K562 (cell line): ENCODE data around the gene MOB3C. TPM values are rescaled to one million over a fixed set of nuclear protein-coding genes. Genes with fewer than 3 reads are reported as not detected.

Source experiments
- ATF7 ChIP-seq: fragments of 450-650 bp; IDR thresholded peaks from 2 replicates; pipeline ENCODE4 v1.7.1; 2014; ENCODE audit warnings: mild to moderate bottlenecking, moderate library complexity
- BRCA1 ChIP-seq, 2 experiments: fragments of 450-650 bp in 1 of 2; sonication (generic) in 1 of 2; formaldehyde crosslinking in 1 of 2; IDR thresholded peaks; 2 replicates each; pipeline versions ENCODE4 v1.5.0 to v1.6.1; 2017 to 2020; ENCODE audit warnings: mild to moderate bottlenecking in 1 of 2, missing genetic modification reagents in 1 of 2
- CBX2 ChIP-seq: fragments of 200-600 bp; sonication (generic); IDR thresholded peaks from one replicate; pipeline ENCODE4 v1.6.1; 2012; ENCODE audit warnings: mild to moderate bottlenecking, low read length, inconsistent platforms; ENCODE audit not compliant: insufficient read depth, poor library complexity, severe bottlenecking
- CTBP1 ChIP-seq: fragments of 450-650 bp; IDR thresholded peaks from 2 replicates; pipeline ENCODE4 v1.6.1; 2016; ENCODE audit warnings: borderline replicate concordance
- CXXC5 ChIP-seq: fragments of 250-450 bp; sonication (Bioruptor Pico); IDR thresholded peaks from 2 replicates; pipeline ENCODE4 v1.8.0; 2022; ENCODE audit warnings: inconsistent platforms, mild to moderate bottlenecking, moderate library complexity
- ESRRA ChIP-seq: fragments of 450-650 bp; IDR thresholded peaks from 2 replicates; pipeline ENCODE4 v1.6.1; 2014; ENCODE audit warnings: low read depth, mild to moderate bottlenecking, moderate library complexity, borderline replicate concordance
- FIP1L1 ChIP-seq: fragments of 200-400 bp; formaldehyde crosslinking; IDR thresholded peaks from 2 replicates; pipeline ENCODE4 v1.6.1; 2018; ENCODE audit warnings: mild to moderate bottlenecking, low read depth, low read length; ENCODE audit not compliant: poor library complexity, severe bottlenecking
- FOXK2 ChIP-seq, 2 experiments: fragments of 450-650 bp; IDR thresholded peaks in 1 of 2; conservative IDR thresholded peaks in 1 of 2; 2 replicates each; pipeline ENCODE4 v1.6.1; 2016; ENCODE audit warnings: low read depth in 2 of 2, mild to moderate bottlenecking in 1 of 2
- FOXP1 ChIP-seq: sonication (generic); formaldehyde crosslinking; IDR thresholded peaks from 2 replicates; pipeline ENCODE4 v1.8.0; 2022; ENCODE audit warnings: mild to moderate bottlenecking, missing genetic modification reagents
- GATA2 ChIP-seq: sonication (generic); formaldehyde crosslinking; IDR thresholded peaks from 2 replicates; pipeline ENCODE4 v1.4.0; 2020; ENCODE audit warnings: mild to moderate bottlenecking, missing genetic modification reagents
- HNRNPH1 ChIP-seq: fragments of 200-400 bp; formaldehyde crosslinking; optimal IDR thresholded peaks from 2 replicates; pipeline ENCODE3; 2017; ENCODE audit warnings: low read depth, mild to moderate bottlenecking, low read length, moderate library complexity
- IRF9 ChIP-seq: fragments of 450-650 bp; IDR thresholded peaks from 2 replicates; pipeline ENCODE4 v1.6.1; 2016; ENCODE audit warnings: missing biosample characterization, missing genetic modification characterization
- KAT2B ChIP-seq: IDR thresholded peaks from one replicate; pipeline ENCODE4 v1.6.1; 2012; ENCODE audit warnings: low read depth, mild to moderate bottlenecking, control low read depth, inconsistent platforms, low read length, moderate library complexity
- MCM2 ChIP-seq: fragments of 450-650 bp; IDR thresholded peaks from 2 replicates; pipeline ENCODE4 v1.6.1; 2017; ENCODE audit warnings: low read depth, mild to moderate bottlenecking
- MECOM ChIP-seq: fragments of 250-450 bp; sonication (Bioruptor Pico); IDR thresholded peaks from 2 replicates; pipeline ENCODE4 v1.8.0; 2022; ENCODE audit warnings: inconsistent platforms
- NUFIP1 ChIP-seq: fragments of 450-650 bp; IDR thresholded peaks from 2 replicates; pipeline ENCODE4 v1.6.1; 2018; ENCODE audit not compliant: partially characterized antibody
- SNIP1 ChIP-seq: fragments of 450-650 bp; IDR thresholded peaks from 2 replicates; pipeline ENCODE4 v1.7.1; 2017; ENCODE audit warnings: low read depth, mild to moderate bottlenecking
- SRSF7 ChIP-seq: fragments of 200-400 bp; formaldehyde crosslinking; optimal IDR thresholded peaks from 2 replicates; pipeline ENCODE3; 2017; ENCODE audit warnings: mild to moderate bottlenecking, low read depth, low read length
- TBL1XR1 ChIP-seq, 2 experiments: IDR thresholded peaks; 2 replicates each; pipeline ENCODE4 v1.6.1; 2012; ENCODE audit warnings: improper control_type of control experiment in 2 of 2, low read length in 2 of 2, mild to moderate bottlenecking in 1 of 2
- TCF7L2 ChIP-seq: fragments of 150-350 bp; IDR thresholded peaks from 2 replicates; pipeline ENCODE4 v1.6.1; 2016; ENCODE audit warnings: low read depth, mild to moderate bottlenecking, low read length, moderate library complexity
- THRAP3 ChIP-seq: fragments of 450-650 bp; IDR thresholded peaks from 2 replicates; pipeline ENCODE4 v1.6.1; 2016; ENCODE audit warnings: mild to moderate bottlenecking, inconsistent platforms, borderline replicate concordance
- USF1 ChIP-seq: sonication (generic); formaldehyde crosslinking; IDR thresholded peaks from 2 replicates; pipeline ENCODE4 v1.9.0; 2022; ENCODE audit warnings: mild to moderate bottlenecking, missing genetic modification reagents
- ZKSCAN1 ChIP-seq: fragments of 150-350 bp; IDR thresholded peaks from 2 replicates; pipeline ENCODE4 v1.6.1; 2016; ENCODE audit warnings: low read depth, low read length
- ZNF239 ChIP-seq: fragments of 250-450 bp; sonication (Bioruptor Pico); IDR thresholded peaks from 2 replicates; pipeline ENCODE4 v1.4.0; 2020; ENCODE audit warnings: mild to moderate bottlenecking
- ZNF316 ChIP-seq: fragments of 450-650 bp; IDR thresholded peaks from 2 replicates; pipeline ENCODE4 v1.6.1; 2016
- ZZZ3 ChIP-seq: fragments of 450-650 bp; IDR thresholded peaks from 2 replicates; pipeline ENCODE4 v1.6.1; 2016; ENCODE audit warnings: antibody characterized with exemption, mild to moderate bottlenecking, moderate library complexity
- polyA plus RNA-seq, 8 experiments: library from polyadenylated mRNA; depleted of rRNA in 4 of 8; stranded (reverse) in 5 of 8; unstranded in 3 of 8; fragments of >200 nt; fragmentation: Nextera tagmentation in 2 of 8; fragmentation: Illumina TruSeq in 1 of 8; extraction: Ambion mirVana in 2 of 8; extraction: Trizol in 1 of 8; gene quantifications; 2 replicates each; pipeline versions ENCODE4 v1.2.1 to v1.2.3, GENCODE V29; 2011 to 2014; ENCODE audit warnings: inconsistent platforms in 1 of 8, missing spikeins in 1 of 8
- total RNA-seq, 7 experiments: library from RNA; depleted of rRNA in 6 of 7; stranded (reverse); fragments of >200 nt in 6 of 7; fragmentation: Illumina TruSeq in 2 of 7; extraction: Trizol in 2 of 7; gene quantifications; 2 replicates each; pipeline versions ENCODE4 v1.2.1 to v1.2.3, GENCODE V29; 2011 to 2021; ENCODE audit warnings: low replicate concordance in 1 of 7
- TF ChIP-seq, protein P1 (sequence below): sonication (generic); formaldehyde crosslinking; IDR thresholded peaks from 2 replicates; pipeline ENCODE4 v1.8.0; 2022; ENCODE audit warnings: missing genetic modification reagents, mild to moderate bottlenecking, moderate library complexity, borderline replicate concordance

Gene MOB3C
- total and polyA plus RNA-seq, 9 of the 15 experiments (the other 6 are each of a cell fraction or from before 2014, with no cell fraction given): 1.0 to 7.5 (median 3.7) TPM

- TF ChIP-seq THRAP3 (no peak), SNIP1 (no peak), CTBP1 (peak; percentile 63), ATF7 (peak; percentile 61; the same call in 1 of the 2 replicates), ZNF316 (no peak), SRSF7 (no peak), MCM2 (no peak), TCF7L2 (no peak), ZNF239 (CRISPR knock-in tag) (no peak), ZKSCAN1 (0 out of 2 replicates have a peak, but pooled peaks have one; percentile 7), CBX2 (no peak), FOXP1 (CRISPR knock-in tag) (peak; percentile 39; the same call in 1 of the 2 replicates), IRF9 (tag) (no peak), ZZZ3 (no peak), GATA2 (no peak), CXXC5 (CRISPR knock-in tag) (peak; percentile 84), FOXK2 (conservative IDR thresholded peaks at IDR 0.05 in 1 of 2, IDR thresholded peaks at IDR 0.05 in 1 of 2; ENCODE audit: low read depth in 2 of 2) (no peak), KAT2B (no peak), BRCA1 (IDR thresholded peaks at IDR 0.05) (no peak), BRCA1 (CRISPR knock-in tag; IDR thresholded peaks at IDR 0.05) (no peak; the same call in none of the 2 replicates), NUFIP1 (no peak), FIP1L1 (peak; percentile 42), ESRRA (peak; percentile 54; the same call in 1 of the 2 replicates), TBL1XR1 (IDR thresholded peaks at IDR 0.05; ENCODE audit: low read length in 2 of 2) (no peak; a peak in 1 of 4 replicates), USF1 (no peak), MECOM (CRISPR knock-in tag) (no peak), HNRNPH1 (no peak)
- TF ChIP-seq, protein P1, sequence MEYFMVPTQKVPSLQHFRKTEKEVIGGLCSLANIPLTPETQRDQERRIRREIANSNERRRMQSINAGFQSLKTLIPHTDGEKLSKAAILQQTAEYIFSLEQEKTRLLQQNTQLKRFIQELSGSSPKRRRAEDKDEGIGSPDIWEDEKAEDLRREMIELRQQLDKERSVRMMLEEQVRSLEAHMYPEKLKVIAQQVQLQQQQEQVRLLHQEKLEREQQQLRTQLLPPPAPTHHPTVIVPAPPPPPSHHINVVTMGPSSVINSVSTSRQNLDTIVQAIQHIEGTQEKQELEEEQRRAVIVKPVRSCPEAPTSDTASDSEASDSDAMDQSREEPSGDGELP (CRISPR knock-in tag): peak; percentile 56; the same call in 1 of the 2 replicates
These were observed at the start of gene MOB3C (continued) for GRCh38 chr1:46616277-46617107.
